ENCODE data around the gene CLECL1.
"Not testable (repeated sequence)": the region's sequence is repeated elsewhere in the genome, so short reads cannot be mapped to it uniquely, and the experiment has no call there.

Gene CLECL1

DNA sequence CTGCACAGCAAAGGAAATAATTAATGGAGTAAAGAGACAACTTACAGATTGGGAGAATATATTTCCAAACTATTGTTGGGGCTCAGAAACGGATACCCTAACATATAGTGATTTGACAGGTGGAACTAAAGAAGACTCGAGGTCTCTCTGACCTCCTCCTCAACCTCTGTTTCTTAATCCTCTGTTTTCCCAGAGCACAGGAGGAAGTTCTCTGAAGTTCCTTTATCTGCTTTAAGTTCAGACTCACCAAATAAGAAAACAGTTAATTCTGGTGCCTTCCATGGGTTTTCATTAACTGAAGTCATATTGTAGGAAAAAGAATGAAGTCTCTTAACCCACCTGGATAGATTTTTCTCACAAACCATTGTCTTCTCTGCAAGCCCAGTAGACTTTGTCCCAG lies 34.2 kb downstream of the CLECL1 start:
- DNase-seq (ENCODE audit: low read depth in 3 of 3, low spot score in 1 of 3), result no peak

DNA sequence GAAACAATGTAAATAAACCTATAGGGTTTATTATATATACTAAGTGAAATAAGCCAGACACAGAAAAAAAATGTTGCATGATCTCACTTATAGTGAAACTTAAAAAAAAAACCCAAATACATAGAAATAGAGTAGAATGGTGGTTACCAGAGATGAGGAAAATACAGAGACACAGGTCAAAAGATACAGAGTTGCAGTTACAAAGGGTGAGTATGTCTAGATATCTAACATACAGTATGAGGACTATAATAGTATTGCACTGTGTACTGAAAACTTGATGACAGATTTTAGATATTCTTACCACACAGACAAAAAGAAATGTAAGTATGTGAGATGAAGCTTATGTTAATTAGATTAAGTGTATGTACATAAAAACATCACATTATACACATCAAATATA lies 35.3 kb downstream of the CLECL1 start:
- DNase-seq (ENCODE audit: low read depth in 3 of 3, low spot score in 1 of 3), result no peak

DNA sequence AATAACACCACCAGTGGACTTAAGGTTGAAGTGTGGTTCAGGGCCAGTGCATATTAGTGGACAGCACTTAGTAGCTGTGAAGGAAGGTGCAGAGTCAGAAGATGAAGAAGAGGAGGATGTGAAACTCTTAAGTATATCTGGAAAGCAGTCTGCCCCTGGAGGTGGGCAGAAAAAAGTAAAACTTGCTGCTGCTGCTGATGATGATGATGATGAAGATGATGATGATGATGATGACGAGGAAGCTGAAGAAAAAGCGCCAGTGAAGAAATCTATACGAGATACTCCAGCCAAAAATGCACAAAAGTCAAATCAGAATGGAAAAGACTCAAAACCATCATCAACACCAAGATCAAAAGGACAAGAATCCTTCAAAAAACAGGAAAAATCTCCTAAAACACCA lies 37.2 kb downstream of the CLECL1 start:
- not testable (repeated sequence) for DNase-seq (ENCODE audit: low read depth in 3 of 3, low spot score in 1 of 3)

DNA sequence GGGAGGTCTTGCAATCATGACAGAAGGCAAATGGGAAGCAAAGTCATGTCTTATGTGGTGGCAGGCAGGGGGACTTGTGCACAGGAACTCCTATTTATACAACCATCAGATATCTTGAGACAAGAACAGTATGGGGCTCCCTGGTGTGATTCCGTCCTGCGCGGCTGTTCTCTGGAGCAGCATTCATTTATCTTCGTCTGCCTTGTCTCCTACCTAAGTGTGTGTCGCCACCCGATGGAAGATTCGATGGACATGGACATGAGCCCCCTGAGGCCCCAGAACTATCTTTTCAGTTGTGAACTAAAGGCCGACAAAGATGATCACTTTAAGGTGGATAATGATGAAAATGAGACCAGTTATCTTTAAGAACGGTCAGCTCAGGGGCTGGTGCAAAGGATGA lies 37.7 kb downstream of the CLECL1 start:
- not testable (repeated sequence) for DNase-seq (ENCODE audit: low read depth in 3 of 3, low spot score in 1 of 3)

DNA sequence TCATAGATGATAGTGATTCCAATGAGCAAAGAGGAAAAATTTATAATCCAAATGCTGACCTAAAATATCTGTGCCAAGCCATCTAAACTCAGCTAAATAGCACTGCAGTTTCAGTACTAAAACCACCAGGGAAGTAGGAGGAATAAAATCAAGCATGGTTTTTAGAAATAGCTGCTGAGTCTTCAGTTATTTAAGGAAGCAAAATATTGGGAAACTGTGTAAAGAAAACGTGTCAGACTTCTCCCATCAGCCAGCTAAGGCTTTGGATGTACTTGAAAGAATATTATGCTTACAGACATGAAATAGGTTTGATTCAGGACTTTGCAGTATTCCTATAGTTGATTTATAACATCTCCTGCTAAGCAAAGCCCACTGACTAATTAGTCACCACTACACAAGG lies 38.7 kb downstream of the CLECL1 start:
- DNase-seq (ENCODE audit: low read depth in 3 of 3, low spot score in 1 of 3), result no peak

DNA sequence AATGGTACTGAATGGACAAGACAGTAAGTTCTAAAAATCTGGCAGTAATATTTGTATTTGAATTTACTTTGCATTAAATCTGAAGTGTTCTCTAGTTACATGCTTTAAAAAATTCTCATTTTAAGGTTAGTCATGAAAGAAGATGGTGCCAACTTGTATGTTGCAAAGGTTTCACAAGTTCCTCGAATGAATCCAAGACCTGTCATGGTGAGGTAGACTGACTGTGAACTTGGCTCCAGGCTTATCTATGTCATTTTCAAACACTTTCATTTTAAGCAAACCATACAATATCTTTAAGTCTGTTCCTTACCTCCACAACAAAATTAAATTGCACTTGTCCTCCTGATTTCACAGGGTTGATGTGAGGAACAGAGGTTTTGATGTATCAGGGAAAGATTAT lies 40.0 kb downstream of the CLECL1 start:
- no peak for DNase-seq (ENCODE audit: low read depth in 3 of 3, low spot score in 1 of 3)

DNA sequence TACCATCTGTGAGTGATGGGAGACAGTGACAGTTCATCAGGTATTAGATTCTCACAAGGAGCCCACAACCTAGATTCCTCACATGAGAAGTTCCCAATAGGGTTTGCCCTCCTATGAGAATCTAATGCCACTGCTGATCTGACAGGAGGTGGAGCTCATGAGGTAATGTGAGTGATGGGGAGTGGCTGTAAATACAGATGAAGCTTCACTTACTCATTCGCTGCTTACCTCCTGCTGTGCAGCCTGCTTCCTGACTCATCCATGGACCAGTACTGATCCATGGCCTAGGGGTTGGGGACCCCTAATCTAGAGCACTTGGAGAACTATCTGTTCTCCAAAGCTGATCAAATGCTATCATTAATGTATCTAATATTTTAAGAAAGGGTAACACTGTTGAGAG lies 45.7 kb downstream of the CLECL1 start:
- DNase-seq (ENCODE audit: low read depth in 3 of 3, low spot score in 1 of 3), result no peak

DNA sequence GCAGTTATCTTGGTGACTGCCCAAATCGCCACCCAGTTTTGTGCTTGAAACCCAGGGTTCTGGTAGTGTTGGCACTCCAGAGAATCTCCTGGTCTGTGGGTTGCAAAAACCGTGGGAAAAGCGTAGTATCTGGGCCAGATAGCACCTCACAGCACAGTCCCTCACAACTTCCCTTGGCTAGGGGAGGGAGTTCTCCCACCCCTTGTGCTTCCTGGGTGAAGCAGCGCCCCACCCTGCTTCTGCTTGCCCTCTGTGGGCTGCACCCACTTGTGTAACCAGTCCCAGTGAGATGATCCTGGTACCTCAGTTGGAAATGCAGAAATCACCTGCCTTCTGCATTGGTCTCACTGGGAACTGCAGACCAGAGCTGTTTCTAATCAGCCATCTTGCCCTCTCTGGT lies 47.0 kb downstream of the CLECL1 start:
- DNase-seq (ENCODE audit: low read depth in 3 of 3, low spot score in 1 of 3), result no peak

DNA sequence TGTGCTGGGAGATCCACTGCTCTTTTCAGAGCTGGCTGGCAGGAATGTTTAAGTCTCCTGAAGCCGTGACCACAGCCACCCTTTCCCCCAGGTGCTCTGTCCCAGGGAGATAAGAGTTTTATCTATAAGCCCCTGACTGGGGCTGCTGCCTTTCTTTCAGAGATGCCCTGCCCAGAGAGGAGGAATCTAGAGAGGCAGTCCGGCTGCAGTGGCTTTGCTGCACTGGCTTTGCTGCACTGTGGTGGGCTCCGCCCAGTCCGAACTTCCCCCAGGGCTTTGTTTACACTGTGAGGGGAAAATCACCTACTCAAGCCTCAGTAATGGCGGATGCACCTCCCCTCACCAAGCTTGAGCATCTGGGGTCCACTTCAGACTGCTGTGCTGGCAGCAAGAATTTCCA lies 47.5 kb downstream of the CLECL1 start:
- DNase-seq (ENCODE audit: low read depth in 3 of 3, low spot score in 1 of 3), result not testable (repeated sequence)

DNA sequence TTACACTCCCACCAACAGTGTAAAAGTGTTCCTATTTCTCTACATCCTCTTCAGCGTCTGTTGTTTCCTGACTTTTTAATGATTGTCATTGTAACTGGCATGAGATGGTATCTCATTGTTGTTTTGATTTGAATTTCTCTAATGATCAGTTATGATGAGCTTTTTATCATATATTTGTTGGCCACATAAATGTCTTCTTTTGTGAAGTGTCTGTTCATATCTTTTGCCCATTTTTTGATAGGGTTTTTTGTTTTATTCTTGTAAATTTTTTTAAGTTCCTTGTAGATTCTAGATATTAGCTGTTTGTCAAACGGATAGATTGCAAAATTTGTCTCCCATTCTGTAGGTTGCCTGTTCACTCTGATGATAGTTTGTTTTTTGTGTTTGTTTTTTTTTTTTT lies 49.9 kb downstream of the CLECL1 start:
- DNase-seq (ENCODE audit: low read depth in 3 of 3, low spot score in 1 of 3), result not testable (repeated sequence)

DNA sequence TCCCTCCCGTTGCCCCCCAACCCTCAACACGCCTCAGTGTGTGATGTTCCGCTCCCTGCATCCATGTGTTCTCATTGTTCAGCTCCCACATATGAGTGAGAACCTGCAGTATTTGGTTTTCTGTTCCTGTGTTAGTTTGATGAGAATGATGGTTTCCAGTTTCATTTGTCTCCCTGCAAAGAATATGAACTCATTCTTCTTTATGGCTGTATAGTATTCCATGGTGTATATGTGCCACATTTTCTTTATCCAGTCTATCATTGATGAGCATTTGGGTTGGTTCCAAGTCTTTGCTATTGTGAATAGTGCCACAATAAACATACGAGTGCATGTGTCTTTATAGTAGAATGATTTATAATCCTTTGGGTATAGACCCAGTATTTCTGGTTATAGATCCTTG lies 50.4 kb downstream of the CLECL1 start:
- DNase-seq (ENCODE audit: low read depth in 3 of 3, low spot score in 1 of 3), result not testable (repeated sequence)

DNA sequence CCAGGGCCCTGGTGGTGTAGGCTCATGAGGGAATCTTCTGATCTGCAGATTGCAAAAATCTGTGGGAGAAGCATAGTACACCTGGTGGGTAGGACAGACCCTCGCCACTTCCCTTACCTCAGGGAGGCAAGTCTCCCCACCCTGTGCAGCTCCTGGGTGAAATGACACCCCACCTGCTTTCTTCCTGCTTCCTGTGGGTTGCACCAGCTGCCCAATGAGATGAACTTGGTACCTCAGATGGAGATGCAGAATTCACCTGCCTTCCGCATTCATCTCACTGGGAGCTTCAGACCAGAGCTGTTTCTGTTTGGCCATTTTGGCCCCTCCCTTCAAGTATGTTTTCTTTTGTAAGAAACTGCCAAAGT lies 58.7 kb downstream of the CLECL1 start:
- no peak for DNase-seq (ENCODE audit: low read depth in 3 of 3, low spot score in 1 of 3)

DNA sequence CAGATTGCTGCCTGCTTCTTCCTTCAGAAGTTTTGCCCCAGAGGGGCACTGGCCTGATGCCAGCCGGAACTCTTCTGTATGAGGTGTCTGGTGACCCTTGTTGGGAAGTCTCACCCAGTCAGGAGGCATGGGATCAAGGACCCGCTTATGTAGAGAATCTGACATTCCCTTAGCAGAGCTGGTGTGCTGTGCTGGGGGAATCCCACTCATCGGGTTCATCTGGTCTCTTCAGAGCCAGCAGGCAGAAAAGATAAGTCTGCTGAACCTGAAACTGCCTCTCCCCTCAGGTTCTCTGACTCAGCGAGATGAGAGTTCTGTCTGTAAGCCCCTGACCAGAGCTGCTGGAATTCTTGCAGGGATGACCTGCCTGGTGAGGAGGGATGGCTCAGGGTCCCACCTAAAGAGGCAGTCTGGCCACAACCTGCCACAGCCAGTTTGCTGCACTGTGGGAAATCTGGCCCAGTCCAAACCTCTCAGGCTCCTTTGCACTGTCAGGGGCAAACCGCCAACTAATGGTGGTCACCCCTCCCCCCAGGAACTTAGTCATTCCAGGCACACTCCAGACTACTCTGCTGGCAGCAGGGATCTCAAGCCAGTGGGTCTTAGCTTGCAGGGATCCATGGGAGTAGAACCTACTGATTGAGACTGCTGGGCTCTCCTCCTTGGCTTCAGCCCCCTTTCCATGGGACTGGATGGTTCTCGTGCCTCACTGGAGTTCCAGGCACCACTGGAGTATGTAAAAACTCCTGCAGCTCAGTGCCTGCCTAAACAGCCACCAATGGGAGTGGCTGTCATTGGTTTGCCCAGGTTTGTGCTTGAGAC lies 59.3 kb downstream of the CLECL1 start:
- DNase-seq (ENCODE audit: low read depth in 3 of 3, low spot score in 1 of 3), result no peak
